ENCODE measurements around the gene ORC1.
"Not testable (repeated sequence)": the region's sequence is repeated elsewhere in the genome, so short reads cannot be mapped to it uniquely, and the experiment has no call there.

The ORC1 gene

DNA sequence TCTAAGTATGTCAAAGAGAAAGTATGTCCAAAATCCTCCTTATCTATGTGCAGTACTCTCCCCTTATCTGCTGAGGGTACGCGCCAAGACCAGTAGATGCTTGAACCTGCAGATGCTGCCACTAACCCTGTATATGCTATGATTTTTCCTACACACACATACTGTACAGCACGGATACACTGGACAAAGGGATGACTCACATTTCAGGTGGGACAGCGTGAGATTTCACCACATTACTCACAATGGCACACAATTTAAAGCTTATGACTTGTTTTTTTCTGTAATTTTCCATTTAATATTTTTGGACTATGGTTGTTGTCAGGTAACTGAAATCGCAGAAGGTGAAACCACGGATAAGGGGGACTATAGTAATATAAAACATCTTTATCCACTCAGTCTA, 4.1 kb downstream of the ORC1 start:
- no peak for DNase-seq (ENCODE audit: extremely low read depth, low read depth)
- TF ChIP-seq, protein P1, sequence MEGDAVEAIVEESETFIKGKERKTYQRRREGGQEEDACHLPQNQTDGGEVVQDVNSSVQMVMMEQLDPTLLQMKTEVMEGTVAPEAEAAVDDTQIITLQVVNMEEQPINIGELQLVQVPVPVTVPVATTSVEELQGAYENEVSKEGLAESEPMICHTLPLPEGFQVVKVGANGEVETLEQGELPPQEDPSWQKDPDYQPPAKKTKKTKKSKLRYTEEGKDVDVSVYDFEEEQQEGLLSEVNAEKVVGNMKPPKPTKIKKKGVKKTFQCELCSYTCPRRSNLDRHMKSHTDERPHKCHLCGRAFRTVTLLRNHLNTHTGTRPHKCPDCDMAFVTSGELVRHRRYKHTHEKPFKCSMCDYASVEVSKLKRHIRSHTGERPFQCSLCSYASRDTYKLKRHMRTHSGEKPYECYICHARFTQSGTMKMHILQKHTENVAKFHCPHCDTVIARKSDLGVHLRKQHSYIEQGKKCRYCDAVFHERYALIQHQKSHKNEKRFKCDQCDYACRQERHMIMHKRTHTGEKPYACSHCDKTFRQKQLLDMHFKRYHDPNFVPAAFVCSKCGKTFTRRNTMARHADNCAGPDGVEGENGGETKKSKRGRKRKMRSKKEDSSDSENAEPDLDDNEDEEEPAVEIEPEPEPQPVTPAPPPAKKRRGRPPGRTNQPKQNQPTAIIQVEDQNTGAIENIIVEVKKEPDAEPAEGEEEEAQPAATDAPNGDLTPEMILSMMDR (IDR thresholded peaks at IDR 0.05; ENCODE audit: low read depth, low read length, missing control alignments), result no peak
- H3K4me3 ChIP-seq (replicated peaks; ENCODE audit: low read depth, low read length), result no peak overlapping the region

GRCh38 chr1:52399629-52400028, 4.6 kb downstream of the ORC1 start:
- no peak for DNase-seq (ENCODE audit: extremely low read depth, low read depth)
- no peak overlapping the region for H3K4me3 ChIP-seq (replicated peaks; ENCODE audit: low read depth, low read length)
- TF ChIP-seq, protein P1 (IDR thresholded peaks at IDR 0.05; ENCODE audit: low read depth, low read length, missing control alignments), result no peak

GRCh38 chr1:52393174-52393573, 11.0 kb downstream of the ORC1 start:
- no peak for DNase-seq (ENCODE audit: extremely low read depth, low read depth)
- no peak overlapping the region for H3K4me3 ChIP-seq (replicated peaks; ENCODE audit: low read depth, low read length)
- TF ChIP-seq, protein P1 (IDR thresholded peaks at IDR 0.05; ENCODE audit: low read depth, low read length, missing control alignments), result no peak

DNA sequence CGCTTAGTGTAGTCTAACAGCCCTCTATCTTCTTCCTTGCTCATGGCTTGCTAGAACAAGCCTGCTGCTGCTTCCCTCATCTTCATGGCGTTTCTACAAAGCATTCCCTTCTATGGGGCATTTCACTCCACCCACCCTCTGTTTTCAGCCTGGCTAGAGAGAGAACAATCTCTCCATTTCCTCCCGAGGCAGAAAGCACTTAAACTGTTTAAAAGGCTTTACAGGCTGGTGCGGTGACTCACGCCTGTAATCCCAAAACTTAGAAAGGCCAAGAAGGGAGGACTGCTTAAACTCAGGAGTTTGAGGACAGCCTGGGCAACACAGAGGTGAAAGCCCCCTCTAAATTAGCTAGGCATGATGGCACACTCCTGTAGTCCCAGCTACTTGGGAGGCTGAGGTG, 17.8 kb downstream of the ORC1 start:
- TF ChIP-seq, protein P1 (IDR thresholded peaks at IDR 0.05; ENCODE audit: low read depth, low read length, missing control alignments), result no peak
- no peak for DNase-seq (ENCODE audit: extremely low read depth, low read depth)
- H3K4me3 ChIP-seq (replicated peaks; ENCODE audit: low read depth, low read length), result no peak overlapping the region

DNA sequence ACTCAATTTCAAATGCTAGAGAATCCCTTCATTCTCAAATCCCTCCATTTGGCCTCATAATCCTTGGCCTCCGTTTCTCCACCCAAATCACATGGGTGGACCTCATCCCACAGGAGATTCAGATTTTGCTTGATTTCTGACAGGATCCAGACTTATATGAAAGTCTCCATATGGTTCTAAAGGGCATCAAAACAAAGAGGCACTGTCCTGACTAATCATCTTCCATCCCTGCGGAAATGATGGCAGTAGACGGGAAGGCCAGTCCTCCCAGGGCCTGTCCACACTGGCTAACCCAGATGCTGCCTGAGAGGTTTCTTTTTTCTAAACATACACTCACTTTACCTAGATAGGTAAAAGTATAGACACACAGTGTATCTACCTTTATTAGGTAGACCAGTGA, 18.8 kb downstream of the ORC1 start:
- TF ChIP-seq, protein P1 (IDR thresholded peaks at IDR 0.05; ENCODE audit: low read depth, low read length, missing control alignments), result no peak
- no peak for DNase-seq (ENCODE audit: extremely low read depth, low read depth)
- H3K4me3 ChIP-seq (replicated peaks; ENCODE audit: low read depth, low read length), result no peak overlapping the region

DNA sequence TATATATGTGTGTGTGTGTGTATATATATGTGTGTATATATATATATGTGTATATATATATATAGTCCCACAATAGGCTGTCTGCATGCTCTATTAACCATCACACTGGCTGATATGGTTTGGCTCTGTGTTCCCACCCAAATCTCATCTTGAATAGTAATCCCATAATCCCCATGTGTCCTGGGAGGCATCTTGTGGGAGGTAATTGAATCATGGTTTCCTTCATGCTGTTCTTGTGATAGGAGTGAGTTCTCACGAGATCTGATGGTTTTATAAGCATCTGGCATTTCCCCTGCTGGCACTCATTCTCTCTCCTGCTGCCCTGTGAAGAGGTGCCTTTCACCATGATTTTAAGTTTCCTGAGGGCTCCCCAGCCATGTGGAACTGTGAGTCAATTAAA, 34.4 kb downstream of the ORC1 start:
- not testable (repeated sequence) for DNase-seq (ENCODE audit: extremely low read depth, low read depth); H3K4me3 ChIP-seq (replicated peaks; ENCODE audit: low read depth, low read length)

DNA sequence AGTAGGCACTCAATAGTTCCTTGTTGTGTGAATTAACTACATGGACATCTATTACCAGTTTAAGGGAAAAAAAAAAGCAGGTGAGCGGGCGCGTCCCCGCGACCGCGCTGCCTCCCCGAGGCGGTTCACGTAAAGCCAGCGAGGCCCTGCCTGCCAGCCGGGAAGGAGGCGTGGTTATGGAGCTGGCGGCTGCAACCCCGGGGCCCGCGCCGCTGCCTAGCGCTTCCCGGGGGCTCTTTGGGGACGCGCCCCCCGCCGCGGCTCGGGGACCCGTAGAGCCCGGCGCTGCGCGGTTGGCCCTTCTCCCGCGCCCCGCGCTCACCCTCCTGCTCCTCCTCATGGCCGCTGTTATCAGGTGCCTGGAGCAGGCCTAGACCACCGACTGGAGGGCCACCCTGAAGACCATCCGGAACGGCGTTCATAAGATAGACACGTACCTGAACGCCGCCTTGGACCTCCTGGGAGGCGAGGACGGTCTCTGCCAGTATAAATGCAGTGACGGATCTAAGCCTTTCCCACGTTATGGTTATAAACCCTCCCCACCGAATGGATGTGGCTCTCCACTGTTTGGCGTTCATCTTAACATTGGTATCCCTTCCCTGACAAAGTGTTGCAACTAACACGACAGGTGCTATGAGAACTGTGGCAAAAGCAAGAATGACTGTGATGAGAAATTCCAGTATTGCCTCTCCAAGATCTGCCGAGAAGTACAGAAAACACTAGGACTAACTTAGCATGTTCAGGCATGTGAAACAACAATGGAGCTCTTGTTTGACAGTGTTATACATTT, 35.6 kb downstream of the ORC1 start:
- TF ChIP-seq, protein P1 (IDR thresholded peaks at IDR 0.05; ENCODE audit: low read depth, low read length, missing control alignments), result no peak
- H3K4me3 ChIP-seq (replicated peaks; ENCODE audit: low read depth, low read length), result peak overlapping the region; percentile 36
- DNase-seq (ENCODE audit: extremely low read depth, low read depth), result no peak
